Naive thymus-derived CD4-positive, alpha-beta T cell (primary cell): ENCODE measurements around the gene CDA. TPM values are rescaled to one million over a fixed set of nuclear protein-coding genes. Genes with fewer than 3 reads are reported as not detected.

Source experiments
- ATAC-seq: fragments of 150-1000 bp; cut with Tn5 transposase; 2 replicates; pipeline ENCODE4 v1.10.0; 2021; ENCODE audit warnings: mild to moderate bottlenecking, moderate library complexity
- CTCF ChIA-PET: fragments of 350-600 bp; sonication (Branson Sonifier 250); formaldehyde crosslinking; loops from one replicate; lab custom pipeline; 2021; ENCODE audit warnings: antibody characterized with exemption; lab: Charles Lee
- POLR2A ChIA-PET: fragments of 350-600 bp; sonication (Branson Sonifier 250); formaldehyde crosslinking; loops from one replicate; lab custom pipeline; 2021; ENCODE audit warnings: antibody characterized with exemption, inconsistent platforms; lab: Charles Lee
- DNase-seq, 9 donors: peaks; one replicate each; pipeline versions ENCODE4 v3.0.0 to v3.0.0-alpha.2; 2020 to 2022; ENCODE audit warnings: mixed read lengths in 1 of 9
- H3K27ac ChIP-seq: one replicate; pipeline ENCODE4 v1.7.0; 2013; ENCODE audit warnings: mild to moderate bottlenecking, low read depth, low read length, moderate library complexity
- H3K27me3 ChIP-seq, 2 donors: one replicate each; pipeline ENCODE4 v1.7.0; 2013; ENCODE audit warnings: low read length in 2 of 2, mild to moderate bottlenecking in 2 of 2, moderate library complexity in 2 of 2; ENCODE audit not compliant: control insufficient read depth in 2 of 2, insufficient read depth in 2 of 2
- H3K36me3 ChIP-seq, 3 experiments: 1 replicate in 2 of 3; 2 replicates in 1 of 3; pipeline ENCODE4 v1.7.0; 2013; ENCODE audit warnings: low read length in 3 of 3, mild to moderate bottlenecking in 3 of 3, moderate library complexity in 1 of 3; ENCODE audit not compliant: insufficient read depth in 3 of 3, control insufficient read depth in 2 of 3
- H3K4me1 ChIP-seq, 2 donors: one replicate each; pipeline ENCODE4 v1.7.0; 2013; ENCODE audit warnings: low read length in 2 of 2, mild to moderate bottlenecking in 2 of 2, moderate library complexity in 1 of 2; ENCODE audit not compliant: control insufficient read depth in 2 of 2, insufficient read depth in 2 of 2
- H3K4me3 ChIP-seq: 2 replicates; pipeline ENCODE4 v1.7.0; 2013; ENCODE audit warnings: mild to moderate bottlenecking, low read length
- H3K9me3 ChIP-seq, 3 experiments: 1 replicate in 2 of 3; 2 replicates in 1 of 3; pipeline ENCODE4 v1.7.0; 2013; ENCODE audit warnings: low read length in 3 of 3; ENCODE audit not compliant: control insufficient read depth in 2 of 3
- H3K27ac Mint-ChIP-seq, 9 donors: one replicate each; pipeline ENCODE4 v1.8.0; 2020 to 2022; ENCODE audit warnings: mixed read lengths in 9 of 9, mild to moderate bottlenecking in 8 of 9, moderate library complexity in 5 of 9, inconsistent platforms in 2 of 9
- H3K27me3 Mint-ChIP-seq, 5 donors: one replicate each; pipeline ENCODE4 v1.8.0; 2021 to 2022; ENCODE audit warnings: mixed read lengths in 5 of 5, mild to moderate bottlenecking in 1 of 5
- H3K36me3 Mint-ChIP-seq, 5 donors: one replicate each; pipeline ENCODE4 v1.8.0; 2020 to 2022; ENCODE audit warnings: mixed read lengths in 5 of 5, mild to moderate bottlenecking in 3 of 5, inconsistent platforms in 1 of 5
- H3K4me1 Mint-ChIP-seq, 7 donors: one replicate each; pipeline ENCODE4 v1.8.0; 2020 to 2022; ENCODE audit warnings: mixed read lengths in 7 of 7, mild to moderate bottlenecking in 3 of 7, inconsistent platforms in 1 of 7
- H3K4me3 Mint-ChIP-seq, 10 donors: one replicate each; pipeline ENCODE4 v1.8.0; 2020 to 2022; ENCODE audit warnings: mild to moderate bottlenecking in 10 of 10, mixed read lengths in 10 of 10, moderate library complexity in 6 of 10, inconsistent platforms in 2 of 10
- H3K9me3 Mint-ChIP-seq, 11 donors: one replicate each; pipeline ENCODE4 v1.8.0; 2020 to 2022; ENCODE audit warnings: mixed read lengths in 11 of 11, mild to moderate bottlenecking in 4 of 11, inconsistent platforms in 1 of 11, moderate library complexity in 1 of 11
- intact Hi-C, 2 donors: fragments of 100-400 bp; cut with micrococcal nuclease; formaldehyde crosslinking; loops; one replicate each; pipeline ENCODE4 v1.15.1; 2023
- polyA plus RNA-seq, 2 donors: library from polyadenylated mRNA; unstranded; fragments of 300-500 nt; fragmentation: Illumina TruSeq; gene quantifications; one replicate each; pipeline ENCODE4 v1.2.3, GENCODE V29; 2021
- total RNA-seq, 6 experiments: library from RNA in 5 of 6; stranded (reverse) in 5 of 6; gene quantifications; 1 replicate in 5 of 6; 2 replicates in 1 of 6; pipeline ENCODE4 v1.2.3 and lab custom pipeline; 2021 to 2026

The CDA gene
- total and polyA plus RNA-seq, 7 experiments from 2014 or later, result 2.4 to 13.6 TPM; not detected in 5

DNA sequence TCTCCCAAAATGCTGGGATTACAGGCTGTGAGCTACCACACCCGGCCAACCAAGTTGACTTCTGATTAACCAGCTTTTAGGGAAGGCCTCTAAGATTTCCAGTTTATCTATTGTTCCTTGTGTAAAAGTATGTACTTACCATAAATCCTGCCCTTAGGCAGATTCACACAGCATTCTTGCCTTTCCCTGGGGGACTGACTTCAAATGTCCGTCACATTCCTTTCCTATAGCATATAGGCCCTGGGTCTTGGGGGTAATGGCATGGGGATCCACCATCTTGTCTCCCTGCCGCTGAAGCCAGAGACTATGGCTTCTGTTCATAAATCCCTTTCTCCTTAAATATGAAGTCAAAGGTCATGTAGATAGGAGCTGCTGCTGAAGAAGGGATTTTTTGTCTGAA is 43.5 kb downstream of the CDA start:
- DNase-seq (no peak), ATAC-seq (no peak)
- Mint-ChIP-seq H3K36me3 (peaks cover 0 to 7% (median 0%) of the 10 kb centered on the region in 5 donors), H3K4me3 (peak overlapping the region; percentile 70 to 88 (median 81)), H3K27ac (peak overlapping the region in 8 of 9 donors; percentile 32 to 74 (median 48)), H3K4me1 (peaks cover 0 to 13% (median 8%) of the 10 kb centered on the region in 7 donors), H3K9me3 (peaks cover 0 to 17% (median 4%) of the 10 kb centered on the region in 11 donors), H3K27me3 (peaks cover 0 to 22% (median 5%) of the 10 kb centered on the region in 5 donors)
- Histone ChIP-seq H3K27ac (no peak overlapping the region), H3K27me3 (no peaks in the 10 kb centered on the region), H3K4me1 (peaks cover 8 to 9% of the 10 kb centered on the region in 2 donors), H3K9me3 (no peaks in the 10 kb centered on the region), H3K4me3 (no peak overlapping the region), H3K36me3 (peaks cover 0 to 5% (median 0%) of the 10 kb centered on the region in 3 experiments)
- CTCF ChIA-PET, result interaction anchor here (0.5 to 1.1 kb wide), 2 partner anchors 107 to 112 kb away, joined by 3 to 4 read pairs; no protein-coding TSS in a partner anchor
- intact Hi-C loops, result loop anchor here (5.0 to 10.0 kb wide), 4 partner anchors 100 to 805 kb away; partner anchors contain the start of genes MUL1 (in 1 of the 2), OTUD3 (in 1 of the 2) and SH2D5 (in 1 of the 2)
- POLR2A ChIA-PET, result interaction anchor here (5.0 kb wide), 1 partner anchor 28 kb away, joined by 34 read pairs; the partner anchor contains the start of gene DDOST

GRCh38 chr1:20633190-20634064 is 44.5 kb downstream of the CDA start, which contains the start of gene PINK1:
PINK1 (plus strand) TSS chr1:20633458; CDS start chr1:20633549, 91 bp downstream.
- ChIA-PET CTCF (interaction anchor here (0.6 to 1.5 kb wide), 9 partner anchors 12 to 416 kb away, joined by 3 to 8 read pairs (median 3); partner anchors contain the start of genes DDOST, HP1BP3 and MUL1), POLR2A (interaction anchor here (0.6 to 5.0 kb wide), 16 partner anchors 9 to 1573 kb away, joined by 3 to 34 read pairs (median 4); partner anchors contain the start of genes DDOST, MUL1 and USP48)
- Mint-ChIP-seq H3K4me1 (peaks cover 0 to 13% (median 8%) of the 10 kb centered on the region in 7 donors), H3K36me3 (peaks cover 0 to 14% (median 0%) of the 10 kb centered on the region in 5 donors), H3K9me3 (peaks cover 0 to 8% (median 1%) of the 10 kb centered on the region in 11 donors), H3K27me3 (peaks cover 0 to 22% (median 2%) of the 10 kb centered on the region in 5 donors), H3K27ac (peak within 1 kb of the TSS; percentile 69 to 94 (median 88)), H3K4me3 (peak within 1 kb of the TSS; percentile 78 to 98 (median 94))
- Histone ChIP-seq H3K27me3 (no peaks in the 10 kb centered on the region), H3K4me3 (peak within 1 kb of the TSS; percentile 80), H3K9me3 (no peaks in the 10 kb centered on the region), H3K36me3 (peaks cover 0 to 15% (median 0%) of the 10 kb centered on the region in 3 experiments), H3K4me1 (peaks cover 8 to 9% of the 10 kb centered on the region in 2 donors), H3K27ac (peak within 1 kb of the TSS; percentile 86)
- intact Hi-C loops, result loop anchor here (1.0 to 10.0 kb wide), 10 partner anchors 28 to 804 kb away; partner anchors contain the start of genes DDOST (in 2 of the 2), MUL1 (in 2 of the 2), EIF4G3 (in 1 of the 2) and OTUD3 (in 1 of the 2)
- DNase-seq (peak; percentile 78 to 99 (median 90)), ATAC-seq (peak; percentile 92)

DNA sequence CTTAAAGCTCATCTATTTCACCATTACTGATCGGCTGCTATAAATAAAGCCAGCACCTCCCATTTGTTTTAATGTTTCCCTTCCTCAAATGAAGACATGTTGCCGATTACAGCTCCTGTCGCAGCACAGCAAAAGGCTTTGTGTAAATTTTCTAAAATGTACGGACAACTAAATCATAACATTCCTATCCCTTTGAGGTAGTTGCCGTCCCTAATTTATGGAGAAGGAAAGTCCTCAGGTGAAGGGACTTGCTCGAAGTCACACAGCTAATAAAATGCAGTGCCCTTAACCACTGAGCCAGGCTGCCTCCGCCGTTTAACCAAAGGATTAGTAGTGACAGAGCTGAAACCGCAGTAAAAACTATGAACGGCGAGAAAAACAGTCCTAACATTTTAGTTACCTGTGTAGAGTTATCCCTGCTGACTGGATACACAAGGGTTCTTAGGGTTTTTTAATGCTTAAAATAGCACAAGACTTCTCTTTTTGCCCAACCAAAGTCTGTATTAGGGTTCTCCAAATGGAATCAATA is 45.2 kb downstream of the CDA start:
- H3K4me3 Mint-ChIP-seq, result peak overlapping the region; percentile 78 to 98 (median 94)
- ChIA-PET POLR2A (interaction anchor here (0.6 to 5.0 kb wide), 16 partner anchors 8 to 1574 kb away, joined by 3 to 34 read pairs (median 4); partner anchors contain the start of genes DDOST, MUL1 and USP48), CTCF (interaction anchor here (0.5 to 1.5 kb wide), 9 partner anchors 12 to 417 kb away, joined by 3 to 8 read pairs (median 3); partner anchors contain the start of genes DDOST, HP1BP3 and MUL1)
- H3K27ac ChIP-seq, result peak overlapping the region; percentile 86
- peaks cover 8 to 9% of the 10 kb centered on the region in 2 donors for H3K4me1 ChIP-seq
- intact Hi-C loops, result loop anchor here (1.0 to 10.0 kb wide), 5 partner anchors 27 to 803 kb away; partner anchors contain the start of genes DDOST (in 1 of the 2), MUL1 (in 1 of the 2), OTUD3 (in 1 of the 2) and SH2D5 (in 1 of the 2)
- peaks cover 0 to 13% (median 8%) of the 10 kb centered on the region in 7 donors for H3K4me1 Mint-ChIP-seq
- peaks cover 0 to 19% (median 0%) of the 10 kb centered on the region in 5 donors for H3K27me3 Mint-ChIP-seq
- H3K36me3 Mint-ChIP-seq, result peaks cover 0 to 21% (median 1%) of the 10 kb centered on the region in 5 donors
- H3K27me3 ChIP-seq, result no peaks in the 10 kb centered on the region
- H3K36me3 ChIP-seq, result peaks cover 0 to 22% (median 0%) of the 10 kb centered on the region in 3 experiments
- peak overlapping the region; percentile 69 to 94 (median 88) for H3K27ac Mint-ChIP-seq
- peaks cover 0 to 2% (median 0%) of the 10 kb centered on the region in 11 donors for H3K9me3 Mint-ChIP-seq
- ATAC-seq (peak; percentile 1), DNase-seq (peak in 1 of 9 donors; percentile 54)
- no peaks in the 10 kb centered on the region for H3K9me3 ChIP-seq
- peak overlapping the region; percentile 80 for H3K4me3 ChIP-seq

- Histone ChIP-seq H3K36me3 (peaks cover 0 to 27% (median 0%) of the 10 kb centered on the region in 3 experiments), H3K27ac (peak overlapping the region; percentile 86), H3K4me3 (peak overlapping the region; percentile 80), H3K4me1 (peaks cover 8 to 9% of the 10 kb centered on the region in 2 donors), H3K27me3 (no peaks in the 10 kb centered on the region), H3K9me3 (no peaks in the 10 kb centered on the region)
- no peaks in the 10 kb centered on the region for H3K9me3 Mint-ChIP-seq
- H3K27me3 Mint-ChIP-seq, result peaks cover 0 to 15% (median 0%) of the 10 kb centered on the region in 5 donors
- ATAC-seq (peak; percentile 36), DNase-seq (peak in 7 of 9 donors; percentile 22 to 47 (median 39))
- peaks cover 0 to 24% (median 0%) of the 10 kb centered on the region in 5 donors for H3K36me3 Mint-ChIP-seq
- CTCF ChIA-PET, result interaction anchor here (0.5 to 1.2 kb wide), 2 partner anchors 113 to 408 kb away, joined by 3 to 4 read pairs; no protein-coding TSS in a partner anchor
- peaks cover 0 to 13% (median 8%) of the 10 kb centered on the region in 7 donors for H3K4me1 Mint-ChIP-seq
- POLR2A ChIA-PET, result interaction anchor here (0.9 to 5.0 kb wide), 7 partner anchors 19 to 544 kb away, joined by 3 to 34 read pairs (median 4); partner anchors contain the start of genes DDOST and MUL1
- intact Hi-C loops, result loop anchor here (1.0 to 10.0 kb wide), 5 partner anchors 27 to 803 kb away; partner anchors contain the start of genes DDOST (in 1 of the 2), MUL1 (in 1 of the 2), OTUD3 (in 1 of the 2) and SH2D5 (in 1 of the 2)
- peak overlapping the region; percentile 78 to 98 (median 94) for H3K4me3 Mint-ChIP-seq
- peak overlapping the region; percentile 69 to 94 (median 88) for H3K27ac Mint-ChIP-seq
These were observed 45.7 kb downstream of the CDA start for GRCh38 chr1:20634594-20635084.

- Mint-ChIP-seq H3K4me1 (peaks cover 7 to 16% (median 12%) of the 10 kb centered on the region in 7 donors), H3K36me3 (peaks cover 0 to 35% (median 0%) of the 10 kb centered on the region in 5 donors), H3K9me3 (no peaks in the 10 kb centered on the region), H3K4me3 (no peak overlapping the region), H3K27ac (peak overlapping the region in 1 of 9 donors; percentile 52), H3K27me3 (peaks cover 0 to 8% (median 0%) of the 10 kb centered on the region in 5 donors)
- Histone ChIP-seq H3K36me3 (peaks cover 0 to 34% (median 0%) of the 10 kb centered on the region in 3 experiments), H3K27ac (no peak overlapping the region), H3K4me3 (no peak overlapping the region), H3K9me3 (no peaks in the 10 kb centered on the region), H3K4me1 (peaks cover 8 to 9% of the 10 kb centered on the region in 2 donors), H3K27me3 (no peaks in the 10 kb centered on the region)
- ChIA-PET CTCF (interaction anchor here (0.7 kb wide), 1 partner anchor 11 kb away, joined by 3 read pairs; no protein-coding TSS in a partner anchor), POLR2A (interaction anchor here (5.0 kb wide), 1 partner anchor 24 kb away, joined by 34 read pairs; the partner anchor contains the start of gene DDOST)
- intact Hi-C loops, result loop anchor here in 1 of 2 donors (10.0 kb wide), 1 partner anchor 752 kb away; the partner anchor contains the start of gene OTUD3
- DNase-seq, result no peak
- ATAC-seq, result no peak
These were observed 48.0 kb downstream of the CDA start for GRCh38 chr1:20636785-20637347.
